MM.1S (cell line): Measurements from ENCODE around the gene FAM124B.

Experiments used
- DNase-seq: peaks from one replicate; pipeline ENCODE4 v3.0.0-alpha.2; 2015
- H2AFZ ChIP-seq: fragments of 300-600 bp; sonication (generic); 2 replicates; pipeline ENCODE4 v1.6.0; 2016; ENCODE audit warnings: antibody characterized with exemption, low read length
- H3F3A ChIP-seq: fragments of 300-600 bp; sonication (generic); 2 replicates; pipeline ENCODE4 v1.6.1; 2016; ENCODE audit warnings: mild to moderate bottlenecking, antibody characterized with exemption, low read length, moderate library complexity, mixed read lengths; ENCODE audit not compliant: insufficient read depth
- H3K27ac ChIP-seq: fragments of 300-600 bp; sonication (generic); 2 replicates; pipeline ENCODE4 v1.5.1; 2016; ENCODE audit warnings: mild to moderate bottlenecking, low read length
- H3K27me3 ChIP-seq: fragments of 300-600 bp; sonication (generic); replicated peaks from 2 replicates; pipeline ENCODE4 v1.6.0; 2016; ENCODE audit warnings: low read length; ENCODE audit not compliant: insufficient read depth
- H3K36me3 ChIP-seq: fragments of 300-600 bp; sonication (generic); replicated peaks from 2 replicates; pipeline ENCODE4 v1.6.1; 2016; ENCODE audit warnings: mild to moderate bottlenecking, low read length, mixed read lengths; ENCODE audit not compliant: insufficient read depth
- H3K4me1 ChIP-seq: fragments of 300-600 bp; sonication (generic); 2 replicates; pipeline ENCODE4 v1.6.1; 2016; ENCODE audit warnings: low read length, mixed read lengths
- H3K4me2 ChIP-seq: fragments of 300-600 bp; sonication (generic); 2 replicates; pipeline ENCODE4 v1.6.0; 2016; ENCODE audit warnings: low read depth, low read length
- H3K4me3 ChIP-seq: fragments of 300-600 bp; sonication (generic); 2 replicates; pipeline ENCODE4 v1.5.1; 2016; ENCODE audit warnings: low read length, mixed read lengths
- H3K79me2 ChIP-seq: fragments of 300-600 bp; sonication (generic); 2 replicates; pipeline ENCODE4 v1.6.1; 2016; ENCODE audit warnings: mixed run types, low read length, mixed read lengths
- H3K9ac ChIP-seq: fragments of 300-600 bp; sonication (generic); 2 replicates; pipeline ENCODE4 v1.6.1; 2016; ENCODE audit warnings: low read length, mixed read lengths
- H3K9me2 ChIP-seq: fragments of 300-600 bp; sonication (generic); replicated peaks from 2 replicates; pipeline ENCODE4 v1.6.1; 2016; ENCODE audit warnings: mild to moderate bottlenecking, low read length, mixed read lengths; ENCODE audit not compliant: insufficient read depth
- H3K9me3 ChIP-seq: fragments of 300-600 bp; sonication (generic); replicated peaks from 2 replicates; pipeline ENCODE4 v1.6.1; 2016; ENCODE audit warnings: mild to moderate bottlenecking, low read length, mixed read lengths; ENCODE audit not compliant: insufficient read depth
- H4K20me1 ChIP-seq: fragments of 300-600 bp; sonication (generic); 2 replicates; pipeline ENCODE4 v1.6.1; 2016; ENCODE audit warnings: mild to moderate bottlenecking, low read length, moderate library complexity, mixed read lengths; ENCODE audit not compliant: insufficient read depth
- EZH2 ChIP-seq: fragments of 300-600 bp; sonication (generic); optimal IDR thresholded peaks from 2 replicates; pipeline ENCODE3; 2017; ENCODE audit warnings: low read depth, mild to moderate bottlenecking, antibody characterized with exemption, low read length, mixed read lengths
- EZH2phosphoT487 ChIP-seq: fragments of 300-600 bp; sonication (generic); IDR thresholded peaks from 2 replicates; pipeline ENCODE4 v1.6.1; 2018; ENCODE audit warnings: antibody characterized with exemption, low read length
- TF ChIP-seq, protein P1 (sequence below): fragments of 300-600 bp; sonication (generic); IDR thresholded peaks from 2 replicates; pipeline ENCODE4 v1.5.1; 2016; ENCODE audit warnings: antibody characterized with exemption, low read length, mixed read lengths

Gene FAM124B

GRCh38 chr2:224405412-224405811 lies 3.5 kb upstream of the FAM124B start:
- H3K27me3 ChIP-seq, result no peaks in the 10 kb centered on the region
- H3K9me2 ChIP-seq, result no peaks in the 10 kb centered on the region
- DNase-seq, result no peak
- H2AFZ ChIP-seq, result no peak overlapping the region
- H3K9me3 ChIP-seq, result no peaks in the 10 kb centered on the region
- no peaks in the 10 kb centered on the region for H3K4me1 ChIP-seq
- H3F3A ChIP-seq, result no peaks in the 10 kb centered on the region
- H3K79me2 ChIP-seq, result no peaks in the 10 kb centered on the region
- no peak overlapping the region for H3K4me3 ChIP-seq
- H4K20me1 ChIP-seq, result no peaks in the 10 kb centered on the region
- no peaks in the 10 kb centered on the region for H3K36me3 ChIP-seq
- H3K27ac ChIP-seq, result no peak overlapping the region
- H3K9ac ChIP-seq, result no peak overlapping the region
- TF ChIP-seq EZH2phosphoT487, result no peak
- TF ChIP-seq EZH2, result no peak
- TF ChIP-seq, protein P1, sequence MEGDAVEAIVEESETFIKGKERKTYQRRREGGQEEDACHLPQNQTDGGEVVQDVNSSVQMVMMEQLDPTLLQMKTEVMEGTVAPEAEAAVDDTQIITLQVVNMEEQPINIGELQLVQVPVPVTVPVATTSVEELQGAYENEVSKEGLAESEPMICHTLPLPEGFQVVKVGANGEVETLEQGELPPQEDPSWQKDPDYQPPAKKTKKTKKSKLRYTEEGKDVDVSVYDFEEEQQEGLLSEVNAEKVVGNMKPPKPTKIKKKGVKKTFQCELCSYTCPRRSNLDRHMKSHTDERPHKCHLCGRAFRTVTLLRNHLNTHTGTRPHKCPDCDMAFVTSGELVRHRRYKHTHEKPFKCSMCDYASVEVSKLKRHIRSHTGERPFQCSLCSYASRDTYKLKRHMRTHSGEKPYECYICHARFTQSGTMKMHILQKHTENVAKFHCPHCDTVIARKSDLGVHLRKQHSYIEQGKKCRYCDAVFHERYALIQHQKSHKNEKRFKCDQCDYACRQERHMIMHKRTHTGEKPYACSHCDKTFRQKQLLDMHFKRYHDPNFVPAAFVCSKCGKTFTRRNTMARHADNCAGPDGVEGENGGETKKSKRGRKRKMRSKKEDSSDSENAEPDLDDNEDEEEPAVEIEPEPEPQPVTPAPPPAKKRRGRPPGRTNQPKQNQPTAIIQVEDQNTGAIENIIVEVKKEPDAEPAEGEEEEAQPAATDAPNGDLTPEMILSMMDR, result no peak
- no peak overlapping the region for H3K4me2 ChIP-seq

- Histone ChIP-seq H3K9me3 (no peaks in the 10 kb centered on the region), H2AFZ (no peak overlapping the region), H3F3A (no peaks in the 10 kb centered on the region), H3K36me3 (no peaks in the 10 kb centered on the region), H3K9me2 (no peaks in the 10 kb centered on the region), H3K27ac (no peak overlapping the region), H4K20me1 (no peaks in the 10 kb centered on the region), H3K4me1 (no peaks in the 10 kb centered on the region), H3K9ac (no peak overlapping the region), H3K4me3 (no peak overlapping the region), H3K4me2 (no peak overlapping the region), H3K27me3 (no peaks in the 10 kb centered on the region), H3K79me2 (no peaks in the 10 kb centered on the region)
- TF ChIP-seq EZH2phosphoT487 (no peak), EZH2 (no peak)
- TF ChIP-seq, protein P1, result no peak
- DNase-seq, result no peak
Observed at GRCh38 chr2:224404796-224405195, 2.9 kb upstream of the FAM124B start.

DNA sequence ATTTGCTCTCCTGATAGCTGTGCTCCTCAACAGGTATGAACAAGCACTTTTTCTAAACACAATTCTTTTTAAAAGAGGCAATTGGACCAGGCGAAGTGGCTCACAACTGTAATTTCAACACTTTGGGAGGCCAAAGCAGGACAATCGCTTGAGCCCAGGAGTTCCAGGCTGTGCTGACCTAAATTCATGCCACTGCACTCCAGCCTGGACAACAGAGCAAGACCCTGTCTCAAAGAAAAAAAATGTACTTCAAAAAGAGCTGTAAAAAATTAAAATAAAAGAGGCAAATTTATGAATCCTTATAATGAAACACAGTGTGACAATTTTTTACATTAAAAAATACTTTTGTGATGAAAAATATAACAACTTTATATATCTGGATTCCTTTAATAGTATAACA lies 1.8 kb upstream of the FAM124B start:
- H2AFZ ChIP-seq, result no peak overlapping the region
- H3K9ac ChIP-seq, result no peak overlapping the region
- TF ChIP-seq, protein P1, result no peak
- no peak for TF ChIP-seq EZH2phosphoT487
- no peak for DNase-seq
- no peaks in the 10 kb centered on the region for H3K4me1 ChIP-seq
- no peaks in the 10 kb centered on the region for H3K27me3 ChIP-seq
- no peaks in the 10 kb centered on the region for H3F3A ChIP-seq
- no peaks in the 10 kb centered on the region for H3K9me2 ChIP-seq
- H3K79me2 ChIP-seq, result no peaks in the 10 kb centered on the region
- no peaks in the 10 kb centered on the region for H3K36me3 ChIP-seq
- H3K9me3 ChIP-seq, result no peaks in the 10 kb centered on the region
- H3K27ac ChIP-seq, result no peak overlapping the region
- H3K4me2 ChIP-seq, result no peak overlapping the region
- no peak overlapping the region for H3K4me3 ChIP-seq
- H4K20me1 ChIP-seq, result no peaks in the 10 kb centered on the region
